Dedifferentiated amniotic fluid mesenchymal stem cell (primary cell): Measurements from ENCODE around the gene AP1G2.
"Not testable (repeated sequence)": the region's sequence is repeated elsewhere in the genome, so short reads cannot be mapped to it uniquely, and the experiment has no call there.

Source experiments
- DNase-seq: peaks from one replicate; pipeline ENCODE4 v3.0.0-alpha.2; 2016; ENCODE audit errors: extremely low spot score

Gene AP1G2

GRCh38 chr14:23600806-23601205 is 33.2 kb upstream of the AP1G2 start:
- DNase-seq: no peak

GRCh38 chr14:23600322-23600707 is 32.7 kb upstream of the AP1G2 start:
- DNase-seq: no peak

GRCh38 chr14:23594191-23594590 is 26.6 kb upstream of the AP1G2 start:
- not testable (repeated sequence) for DNase-seq

GRCh38 chr14:23590198-23590597 is 22.6 kb upstream of the AP1G2 start:
- no peak for DNase-seq

- no peak for DNase-seq
Measured at GRCh38 chr14:23589606-23590005, 22.0 kb upstream of the AP1G2 start.

- peak; percentile 56 for DNase-seq
Measured at GRCh38 chr14:23588884-23589598, 21.4 kb upstream of the AP1G2 start.

GRCh38 chr14:23584527-23585203 is 17.1 kb upstream of the AP1G2 start:
- not testable (repeated sequence) for DNase-seq

GRCh38 chr14:23583761-23584526 is 16.4 kb upstream of the AP1G2 start:
- DNase-seq: not testable (repeated sequence)

- DNase-seq: no peak
Measured at GRCh38 chr14:23582906-23583760, 15.5 kb upstream of the AP1G2 start.

- DNase-seq: no peak
Measured at GRCh38 chr14:23580948-23581281, 13.3 kb upstream of the AP1G2 start.

GRCh38 chr14:23580152-23580926 is 12.7 kb upstream of the AP1G2 start:
- no peak for DNase-seq

- DNase-seq: no peak
Measured at GRCh38 chr14:23579739-23580138, 12.1 kb upstream of the AP1G2 start.

- no peak for DNase-seq
Measured at GRCh38 chr14:23579311-23579630, 11.7 kb upstream of the AP1G2 start.

GRCh38 chr14:23578560-23579310 is 11.1 kb upstream of the AP1G2 start, which contains the start of gene JPH4:
Gene JPH4 (minus strand): TSS chr14:23578790. CDS start chr14:23577453, 1,337 bp downstream.
- no peak for DNase-seq

GRCh38 chr14:23577710-23578392 is 10.3 kb upstream of the AP1G2 start:
- no peak for DNase-seq

GRCh38 chr14:23577004-23577681 is 9.6 kb upstream of the AP1G2 start:
- no peak for DNase-seq

GRCh38 chr14:23573384-23574015 is 5.9 kb upstream of the AP1G2 start:
- no peak for DNase-seq

GRCh38 chr14:23572836-23573235 is 5.2 kb upstream of the AP1G2 start:
- no peak for DNase-seq

- no peak for DNase-seq
Measured at GRCh38 chr14:23572524-23572828, 4.9 kb upstream of the AP1G2 start.
